ENCODE results near the gene TSC22D3.
A peak's percentile ranks its signal among the peaks of the same experiment; 100 is the strongest.

DNA sequence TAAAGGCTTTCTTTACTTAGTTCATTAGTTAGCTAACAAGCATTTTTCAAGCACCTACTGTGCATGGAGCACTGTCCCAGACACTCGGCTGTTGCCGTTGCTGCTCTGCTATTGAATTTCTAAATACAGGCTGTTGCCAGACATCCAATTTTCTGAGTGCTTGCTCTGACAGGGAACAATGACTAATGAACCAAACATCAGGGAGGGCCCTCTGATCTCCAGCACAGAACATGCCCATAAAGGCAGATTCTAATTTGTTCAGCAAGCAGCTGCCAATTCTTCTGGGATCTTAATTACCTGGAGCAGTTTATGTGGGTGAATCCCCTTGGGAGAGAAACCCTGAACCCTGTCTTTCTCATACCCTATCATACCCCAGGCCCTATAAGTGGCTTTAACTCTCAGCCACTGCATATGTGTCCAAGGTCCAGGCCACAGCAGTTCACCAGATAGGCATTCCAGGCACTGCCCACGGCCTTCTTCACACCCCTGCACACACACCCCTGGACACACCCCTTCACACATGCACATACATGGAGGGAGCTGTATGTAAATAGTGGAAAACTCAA, 27.9 kb downstream of the TSC22D3 start:
- TF ChIP-seq CTCF (IDR thresholded peaks at IDR 0.05) (no peak), POLR2A (IDR thresholded peaks at IDR 0.05) (peak in 1 of 2 donors; percentile 21)
